Neural progenitor cell (in vitro differentiated cells): Measurements from ENCODE around the gene PRLR. TPM values are rescaled to one million over a fixed set of nuclear protein-coding genes. Genes with fewer than 3 reads are reported as not detected.

ENCODE experiments used
- DNase-seq: peaks from one replicate; pipeline ENCODE4 v3.0.0-alpha.2; 2016; ENCODE audit warnings: low spot score
- H2AFZ ChIP-seq: fragments of 200-600 bp; sonication (generic); replicated peaks from 2 replicates; pipeline ENCODE4 v1.6.1; 2016; ENCODE audit warnings: antibody characterized with exemption
- H3F3A ChIP-seq: fragments of 200-600 bp; sonication (generic); 2 replicates; pipeline ENCODE4 v1.6.1; 2016; ENCODE audit warnings: antibody characterized with exemption, low read depth
- H3K27ac ChIP-seq: fragments of 200-600 bp; sonication (generic); 2 replicates; pipeline ENCODE4 v1.5.1; 2016; ENCODE audit warnings: mild to moderate bottlenecking
- H3K27me3 ChIP-seq: fragments of 200-600 bp; sonication (generic); 2 replicates; pipeline ENCODE4 v1.6.1; 2016; ENCODE audit warnings: mild to moderate bottlenecking, moderate library complexity
- H3K36me3 ChIP-seq: fragments of 200-600 bp; sonication (generic); 2 replicates; pipeline ENCODE4 v1.5.1; 2016
- H3K4me1 ChIP-seq: fragments of 200-600 bp; sonication (generic); 2 replicates; pipeline ENCODE4 v1.6.1; 2016; ENCODE audit warnings: mixed run types
- H3K4me2 ChIP-seq: fragments of 200-600 bp; sonication (generic); 2 replicates; pipeline ENCODE4 v1.6.1; 2016
- H3K4me3 ChIP-seq: fragments of 200-600 bp; sonication (generic); 2 replicates; pipeline ENCODE4 v1.5.1; 2016
- H3K79me2 ChIP-seq: fragments of 200-600 bp; sonication (generic); 2 replicates; pipeline ENCODE4 v1.6.1; 2016; ENCODE audit warnings: low read depth
- H3K9ac ChIP-seq: fragments of 200-600 bp; sonication (generic); 2 replicates; pipeline ENCODE4 v1.6.1; 2016
- H3K9me3 ChIP-seq: fragments of 200-600 bp; sonication (generic); 2 replicates; pipeline ENCODE4 v1.5.1; 2016; ENCODE audit warnings: low read depth
- H4K20me1 ChIP-seq: fragments of 200-600 bp; sonication (generic); 2 replicates; pipeline ENCODE4 v1.6.1; 2016; ENCODE audit warnings: low read depth
- H3K27ac Mint-ChIP-seq: 3 replicates; pipeline ENCODE4 v1.8.0; 2021; ENCODE audit warnings: mixed read lengths
- H3K27me3 Mint-ChIP-seq: 2 replicates; pipeline ENCODE4 v1.8.0; 2022; ENCODE audit warnings: low read depth, mild to moderate bottlenecking, inconsistent platforms, moderate library complexity, mixed read lengths; ENCODE audit not compliant: insufficient read depth
- H3K36me3 Mint-ChIP-seq: 3 replicates; pipeline ENCODE4 v1.8.0; 2021; ENCODE audit warnings: mixed read lengths
- H3K4me1 Mint-ChIP-seq: 3 replicates; pipeline ENCODE4 v1.8.0; 2021; ENCODE audit warnings: mixed read lengths
- H3K4me3 Mint-ChIP-seq: 3 replicates; pipeline ENCODE4 v1.8.0; 2021; ENCODE audit warnings: mild to moderate bottlenecking, moderate library complexity, mixed read lengths
- H3K9me3 Mint-ChIP-seq: 3 replicates; pipeline ENCODE4 v1.8.0; 2020; ENCODE audit warnings: mixed read lengths
- EZH2 ChIP-seq: fragments of 200-600 bp; sonication (generic); IDR thresholded peaks from 2 replicates; pipeline ENCODE4 v1.6.1; 2017; ENCODE audit warnings: antibody characterized with exemption, mild to moderate bottlenecking, moderate library complexity
- EZH2phosphoT487 ChIP-seq: fragments of 200-600 bp; sonication (generic); IDR thresholded peaks from 2 replicates; pipeline ENCODE4 v1.6.1; 2017; ENCODE audit warnings: antibody characterized with exemption
- total RNA-seq: library from RNA; depleted of rRNA; stranded (reverse); fragments of >200 nt; gene quantifications from 2 replicates; pipeline ENCODE4 v1.2.3, GENCODE V29; 2015; ENCODE audit warnings: low replicate concordance
- TF ChIP-seq, protein P1 (sequence below): fragments of 200-600 bp; sonication (generic); IDR thresholded peaks from 2 replicates; pipeline ENCODE4 v1.5.1; 2017; ENCODE audit warnings: antibody characterized with exemption, mild to moderate bottlenecking

PRLR gene
- total RNA-seq, 1 donor from 2014 or later = 0.51 TPM

DNA sequence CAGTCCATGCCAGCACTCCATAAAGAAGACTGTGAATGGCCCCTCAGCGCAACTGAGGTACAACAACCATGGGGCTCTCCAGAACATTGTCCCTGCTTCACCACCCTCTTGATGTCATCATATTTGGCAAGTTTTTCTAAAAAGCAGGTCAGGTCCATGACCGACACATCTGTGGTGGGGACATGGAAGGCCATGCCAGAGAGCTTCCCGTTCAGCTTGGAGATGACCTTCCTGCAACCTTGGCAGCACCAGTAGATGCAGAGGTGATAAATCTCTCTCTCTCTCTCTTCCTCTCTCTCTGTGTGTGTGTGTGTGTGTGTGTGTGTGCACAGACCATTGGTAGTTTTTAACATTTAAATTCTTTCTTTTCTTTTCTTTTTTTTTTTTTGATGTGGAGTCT lies 147.1 kb downstream of the PRLR start:
- no peaks in the 10 kb centered on the region for H3K4me1 ChIP-seq
- H3K9me3 Mint-ChIP-seq = no peaks in the 10 kb centered on the region

DNA sequence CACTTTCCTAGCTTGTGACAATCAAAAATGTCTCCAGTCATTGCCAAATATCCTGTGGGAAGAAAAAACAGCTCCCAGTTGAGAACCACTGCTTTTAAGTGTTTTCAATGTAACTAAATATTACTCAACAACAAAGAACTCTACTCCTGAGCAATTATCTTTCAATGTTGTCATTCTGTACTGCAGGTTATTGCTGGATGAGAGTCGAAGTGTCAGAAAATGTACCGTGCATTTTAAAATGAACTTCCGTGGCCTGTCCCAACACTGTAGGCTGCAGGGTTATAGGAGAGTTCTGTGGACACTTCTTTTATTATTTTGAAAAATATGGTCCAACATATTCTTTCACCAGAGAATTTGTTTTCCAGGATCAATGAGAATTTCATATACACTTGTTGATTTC lies 147.8 kb downstream of the PRLR start:
- no peaks in the 10 kb centered on the region for H3K27me3 ChIP-seq
- no peaks in the 10 kb centered on the region for H4K20me1 ChIP-seq
- H3K36me3 Mint-ChIP-seq = no peaks in the 10 kb centered on the region
- no peaks in the 10 kb centered on the region for H3K79me2 ChIP-seq
- no peak for DNase-seq
- no peak overlapping the region for H3K4me2 ChIP-seq
- H3K4me3 ChIP-seq = no peak overlapping the region
- H3K4me1 Mint-ChIP-seq = no peaks in the 10 kb centered on the region
- H3K9me3 Mint-ChIP-seq = no peaks in the 10 kb centered on the region
- H3K4me1 ChIP-seq = no peaks in the 10 kb centered on the region
- H3F3A ChIP-seq = no peaks in the 10 kb centered on the region
- H3K9ac ChIP-seq = no peak overlapping the region
- H3K9me3 ChIP-seq = no peaks in the 10 kb centered on the region
- no peak overlapping the region for H3K27ac Mint-ChIP-seq
- TF ChIP-seq EZH2 = no peak
- TF ChIP-seq EZH2phosphoT487 = no peak
- TF ChIP-seq, protein P1, sequence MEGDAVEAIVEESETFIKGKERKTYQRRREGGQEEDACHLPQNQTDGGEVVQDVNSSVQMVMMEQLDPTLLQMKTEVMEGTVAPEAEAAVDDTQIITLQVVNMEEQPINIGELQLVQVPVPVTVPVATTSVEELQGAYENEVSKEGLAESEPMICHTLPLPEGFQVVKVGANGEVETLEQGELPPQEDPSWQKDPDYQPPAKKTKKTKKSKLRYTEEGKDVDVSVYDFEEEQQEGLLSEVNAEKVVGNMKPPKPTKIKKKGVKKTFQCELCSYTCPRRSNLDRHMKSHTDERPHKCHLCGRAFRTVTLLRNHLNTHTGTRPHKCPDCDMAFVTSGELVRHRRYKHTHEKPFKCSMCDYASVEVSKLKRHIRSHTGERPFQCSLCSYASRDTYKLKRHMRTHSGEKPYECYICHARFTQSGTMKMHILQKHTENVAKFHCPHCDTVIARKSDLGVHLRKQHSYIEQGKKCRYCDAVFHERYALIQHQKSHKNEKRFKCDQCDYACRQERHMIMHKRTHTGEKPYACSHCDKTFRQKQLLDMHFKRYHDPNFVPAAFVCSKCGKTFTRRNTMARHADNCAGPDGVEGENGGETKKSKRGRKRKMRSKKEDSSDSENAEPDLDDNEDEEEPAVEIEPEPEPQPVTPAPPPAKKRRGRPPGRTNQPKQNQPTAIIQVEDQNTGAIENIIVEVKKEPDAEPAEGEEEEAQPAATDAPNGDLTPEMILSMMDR = no peak
- no peaks in the 10 kb centered on the region for H3K27me3 Mint-ChIP-seq
- H3K27ac ChIP-seq = no peak overlapping the region
- H3K4me3 Mint-ChIP-seq = no peak overlapping the region
- no peaks in the 10 kb centered on the region for H3K36me3 ChIP-seq
- no peak overlapping the region for H2AFZ ChIP-seq

More for the DNA sequence above, 147.1 kb downstream of the PRLR start:
- Histone ChIP-seq H3F3A (no peaks in the 10 kb centered on the region), H3K27me3 (no peaks in the 10 kb centered on the region), H3K4me2 (no peak overlapping the region), H3K9ac (no peak overlapping the region), H4K20me1 (no peaks in the 10 kb centered on the region), H3K4me3 (no peak overlapping the region), H2AFZ (no peak overlapping the region), H3K9me3 (no peaks in the 10 kb centered on the region), H3K27ac (no peak overlapping the region), H3K36me3 (no peaks in the 10 kb centered on the region), H3K79me2 (no peaks in the 10 kb centered on the region)
- H3K4me3 Mint-ChIP-seq = no peak overlapping the region
- no peaks in the 10 kb centered on the region for H3K36me3 Mint-ChIP-seq
- H3K27ac Mint-ChIP-seq = no peak overlapping the region
- peaks cover 3% of the 10 kb centered on the region for H3K4me1 Mint-ChIP-seq
- no peak for DNase-seq
- TF ChIP-seq, protein P1 = no peak
- TF ChIP-seq EZH2phosphoT487 (no peak), EZH2 (no peak)
- no peaks in the 10 kb centered on the region for H3K27me3 Mint-ChIP-seq

DNA sequence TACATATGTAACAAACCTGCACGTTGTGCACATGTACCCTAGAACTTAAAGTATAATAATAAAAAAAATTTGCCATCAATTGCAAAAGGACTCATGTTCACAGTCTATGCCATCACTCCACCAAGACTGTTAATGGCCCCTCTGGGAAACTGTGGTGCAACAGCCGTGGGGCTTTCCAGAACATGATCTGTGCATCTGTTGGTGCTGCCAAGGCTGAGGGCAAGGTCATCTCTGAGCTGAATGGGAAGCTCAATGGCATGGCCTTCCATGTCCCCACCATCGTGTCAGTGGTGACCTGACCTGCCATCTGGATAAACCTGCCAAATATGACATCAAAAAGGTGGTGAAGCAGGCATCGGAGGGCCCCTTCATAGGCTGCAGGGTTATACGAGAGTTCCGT lies 149.2 kb downstream of the PRLR start:
- no peak for DNase-seq
- TF ChIP-seq EZH2phosphoT487 = no peak
- TF ChIP-seq, protein P1 = no peak
- Histone ChIP-seq H3K4me1 (no peaks in the 10 kb centered on the region), H3K9me3 (no peaks in the 10 kb centered on the region), H3K36me3 (no peaks in the 10 kb centered on the region), H3K4me2 (no peak overlapping the region), H3K4me3 (no peak overlapping the region), H3K27me3 (no peaks in the 10 kb centered on the region), H3F3A (no peaks in the 10 kb centered on the region), H3K9ac (no peak overlapping the region), H3K79me2 (no peaks in the 10 kb centered on the region), H4K20me1 (no peaks in the 10 kb centered on the region), H2AFZ (no peak overlapping the region), H3K27ac (no peak overlapping the region)
- Mint-ChIP-seq H3K27me3 (no peaks in the 10 kb centered on the region), H3K9me3 (no peaks in the 10 kb centered on the region), H3K27ac (no peak overlapping the region), H3K36me3 (no peaks in the 10 kb centered on the region), H3K4me1 (no peaks in the 10 kb centered on the region), H3K4me3 (no peak overlapping the region)

DNA sequence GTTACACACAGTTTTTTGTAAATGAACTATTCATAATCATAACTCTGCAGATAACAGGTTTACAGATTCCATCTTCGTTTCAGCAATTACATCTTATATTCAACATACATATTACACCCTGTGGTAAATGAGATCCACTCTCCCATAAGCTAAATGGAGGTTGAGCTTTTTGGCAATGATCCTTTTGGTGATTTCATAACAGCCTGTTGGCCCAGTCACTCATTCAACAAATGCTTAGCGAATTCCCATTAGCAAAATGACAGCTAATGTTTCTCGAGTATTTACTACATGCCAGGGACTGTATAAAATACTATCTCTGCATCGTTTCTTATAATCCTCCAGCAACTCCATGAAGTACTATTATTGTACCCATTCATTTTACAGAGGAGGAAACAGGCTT lies 157.1 kb downstream of the PRLR start:
- Mint-ChIP-seq H3K27ac (no peak overlapping the region), H3K4me1 (no peaks in the 10 kb centered on the region), H3K27me3 (no peaks in the 10 kb centered on the region), H3K9me3 (peaks cover 7% of the 10 kb centered on the region), H3K4me3 (no peak overlapping the region), H3K36me3 (peaks cover 2% of the 10 kb centered on the region)
- DNase-seq = no peak
- H3K9me3 ChIP-seq = no peaks in the 10 kb centered on the region
- no peak overlapping the region for H3K4me2 ChIP-seq
- no peak overlapping the region for H2AFZ ChIP-seq
- no peaks in the 10 kb centered on the region for H3K79me2 ChIP-seq
- TF ChIP-seq EZH2 (no peak), EZH2phosphoT487 (no peak)
- TF ChIP-seq, protein P1 = no peak
- no peak overlapping the region for H3K27ac ChIP-seq
- H3K9ac ChIP-seq = no peak overlapping the region
- H3K36me3 ChIP-seq = no peaks in the 10 kb centered on the region
- no peaks in the 10 kb centered on the region for H3K4me1 ChIP-seq
- H3K4me3 ChIP-seq = no peak overlapping the region
- no peaks in the 10 kb centered on the region for H4K20me1 ChIP-seq
- no peaks in the 10 kb centered on the region for H3F3A ChIP-seq
- H3K27me3 ChIP-seq = no peaks in the 10 kb centered on the region
